SJSA1 (cell line): Measurements from ENCODE around the gene ALKBH7. TPM values are rescaled to one million over a fixed set of nuclear protein-coding genes. Genes with fewer than 3 reads are reported as not detected.
A peak's percentile ranks its signal among the peaks of the same experiment; 100 is the strongest.

Source experiments
- DNase-seq, 2 experiments: peaks; one replicate each; pipeline ENCODE4 v3.0.0-alpha.2; 2015 to 2020; ENCODE audit warnings: low spot score in 2 of 2, low read depth in 1 of 2
- H3K27ac ChIP-seq: fragments of 250-450 bp; sonication (Bioruptor Pico); 2 replicates; pipeline ENCODE4 v1.5.1; 2020; ENCODE audit warnings: mild to moderate bottlenecking, moderate library complexity
- H3K27me3 ChIP-seq: fragments of 250-450 bp; sonication (Bioruptor Pico); replicated peaks from 2 replicates; pipeline ENCODE4 v1.5.1; 2020; ENCODE audit warnings: mild to moderate bottlenecking, moderate library complexity
- H3K36me3 ChIP-seq: fragments of 250-450 bp; sonication (Bioruptor Pico); 2 replicates; pipeline ENCODE4 v1.5.1; 2020; ENCODE audit warnings: mild to moderate bottlenecking
- H3K4me1 ChIP-seq: fragments of 250-450 bp; sonication (Bioruptor Pico); replicated peaks from 2 replicates; pipeline ENCODE4 v1.6.1; 2021; ENCODE audit warnings: mild to moderate bottlenecking
- H3K4me3 ChIP-seq: fragments of 250-450 bp; sonication (Bioruptor Pico); 2 replicates; pipeline ENCODE4 v1.5.1; 2020; ENCODE audit warnings: mild to moderate bottlenecking
- H3K9me3 ChIP-seq: fragments of 250-450 bp; sonication (Bioruptor Pico); replicated peaks from 2 replicates; pipeline ENCODE4 v1.5.1; 2020; ENCODE audit warnings: mild to moderate bottlenecking
- total RNA-seq: library from RNA; depleted of rRNA; stranded (reverse); fragments of >200 nt; shearing (Covaris generic); gene quantifications from 2 replicates; pipeline ENCODE4 v1.2.3, GENCODE V29; 2014; rRNA removed

The ALKBH7 gene
- total RNA-seq, 1 experiment from 2014 or later = 24.0 TPM

- H3K36me3 ChIP-seq = peaks cover 79% of the 10 kb centered on the region
- H3K9me3 ChIP-seq = no peaks in the 10 kb centered on the region
- H3K4me1 ChIP-seq = no peaks in the 10 kb centered on the region
- no peak overlapping the region for H3K27ac ChIP-seq
- H3K4me3 ChIP-seq = no peak overlapping the region
- no peak for DNase-seq
- H3K27me3 ChIP-seq = no peaks in the 10 kb centered on the region
Measured at GRCh38 chr19:6415591-6416190, 43.1 kb downstream of the ALKBH7 start.

- no peaks in the 10 kb centered on the region for H3K9me3 ChIP-seq
- peaks cover 87% of the 10 kb centered on the region for H3K36me3 ChIP-seq
- no peaks in the 10 kb centered on the region for H3K27me3 ChIP-seq
- no peaks in the 10 kb centered on the region for H3K4me1 ChIP-seq
- no peak for DNase-seq
- H3K27ac ChIP-seq = no peak overlapping the region
- H3K4me3 ChIP-seq = no peak overlapping the region
Measured at GRCh38 chr19:6416658-6417405, 44.2 kb downstream of the ALKBH7 start.

DNA sequence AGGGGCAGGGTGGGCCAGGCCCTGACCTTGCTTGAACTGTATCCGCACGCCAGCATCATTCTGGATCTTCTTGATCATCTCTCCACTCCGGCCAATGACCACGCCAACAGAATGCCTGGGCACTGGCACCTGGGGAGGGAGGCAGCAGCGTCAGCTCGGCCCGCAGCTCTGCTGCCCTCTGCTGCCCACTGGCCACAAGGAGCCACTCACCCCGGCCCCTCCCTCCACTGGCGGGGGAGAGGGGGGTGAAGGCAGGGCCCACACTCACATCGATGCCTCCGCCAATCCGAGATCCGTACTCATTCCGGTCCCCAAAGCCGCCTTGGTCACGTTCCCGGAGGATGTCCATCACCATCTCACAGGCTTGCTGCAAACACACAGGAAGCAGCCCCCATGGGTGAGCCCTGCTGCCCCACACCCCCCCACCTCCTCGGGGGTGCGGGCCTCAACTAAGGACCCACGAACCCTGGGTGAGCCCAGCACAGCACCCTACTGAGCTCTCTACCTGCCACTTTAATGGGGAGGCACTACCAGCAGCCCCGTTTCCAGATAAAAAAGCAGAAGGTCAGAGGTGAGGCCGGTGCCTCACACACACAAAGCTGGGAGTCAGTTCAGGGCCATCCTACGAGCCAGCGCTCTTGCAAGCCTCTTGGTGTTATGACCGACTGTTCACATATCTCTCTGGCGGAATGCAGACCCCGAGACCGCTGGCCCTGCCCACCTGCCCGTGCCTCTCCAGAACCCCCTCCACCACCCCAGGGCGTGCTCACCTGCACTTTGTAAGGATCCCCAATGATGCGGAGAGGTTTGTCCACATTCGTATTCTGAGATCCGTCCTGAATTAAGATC is 45.3 kb downstream of the ALKBH7 start:
- DNase-seq = no peak
- H3K36me3 ChIP-seq = peaks cover 89% of the 10 kb centered on the region
- H3K27me3 ChIP-seq = no peaks in the 10 kb centered on the region
- peaks cover 1% of the 10 kb centered on the region for H3K4me1 ChIP-seq
- H3K9me3 ChIP-seq = no peaks in the 10 kb centered on the region
- no peak overlapping the region for H3K27ac ChIP-seq
- H3K4me3 ChIP-seq = no peak overlapping the region

DNA sequence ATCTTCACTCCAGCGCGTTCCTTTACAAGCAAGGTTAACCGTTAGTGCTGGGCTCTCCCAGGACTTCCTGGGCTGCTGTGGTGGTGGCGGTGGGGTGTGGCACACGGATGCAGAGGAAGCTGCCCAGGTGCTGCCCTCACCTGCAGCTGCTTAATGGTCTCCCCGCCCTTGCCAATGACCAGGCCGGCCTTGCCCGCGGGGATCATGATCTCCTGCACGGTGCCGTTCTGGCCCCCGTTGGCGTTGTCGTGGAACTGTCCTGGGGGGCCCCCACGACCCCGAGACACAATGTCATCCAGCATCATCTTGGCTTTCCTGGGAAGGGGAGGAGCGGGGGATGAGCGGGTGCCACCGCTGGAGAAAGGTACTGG is 46.0 kb downstream of the ALKBH7 start:
- DNase-seq = no peak
- Histone ChIP-seq H3K27me3 (no peaks in the 10 kb centered on the region), H3K4me3 (no peak overlapping the region), H3K9me3 (no peaks in the 10 kb centered on the region), H3K27ac (no peak overlapping the region), H3K4me1 (peaks cover 7% of the 10 kb centered on the region), H3K36me3 (peaks cover 94% of the 10 kb centered on the region)

- Histone ChIP-seq H3K4me1 (peaks cover 12% of the 10 kb centered on the region), H3K36me3 (peaks cover 76% of the 10 kb centered on the region), H3K4me3 (no peak overlapping the region), H3K27ac (no peak overlapping the region), H3K27me3 (no peaks in the 10 kb centered on the region), H3K9me3 (no peaks in the 10 kb centered on the region)
- DNase-seq = no peak
Measured at GRCh38 chr19:6421075-6422014, 48.8 kb downstream of the ALKBH7 start.

DNA sequence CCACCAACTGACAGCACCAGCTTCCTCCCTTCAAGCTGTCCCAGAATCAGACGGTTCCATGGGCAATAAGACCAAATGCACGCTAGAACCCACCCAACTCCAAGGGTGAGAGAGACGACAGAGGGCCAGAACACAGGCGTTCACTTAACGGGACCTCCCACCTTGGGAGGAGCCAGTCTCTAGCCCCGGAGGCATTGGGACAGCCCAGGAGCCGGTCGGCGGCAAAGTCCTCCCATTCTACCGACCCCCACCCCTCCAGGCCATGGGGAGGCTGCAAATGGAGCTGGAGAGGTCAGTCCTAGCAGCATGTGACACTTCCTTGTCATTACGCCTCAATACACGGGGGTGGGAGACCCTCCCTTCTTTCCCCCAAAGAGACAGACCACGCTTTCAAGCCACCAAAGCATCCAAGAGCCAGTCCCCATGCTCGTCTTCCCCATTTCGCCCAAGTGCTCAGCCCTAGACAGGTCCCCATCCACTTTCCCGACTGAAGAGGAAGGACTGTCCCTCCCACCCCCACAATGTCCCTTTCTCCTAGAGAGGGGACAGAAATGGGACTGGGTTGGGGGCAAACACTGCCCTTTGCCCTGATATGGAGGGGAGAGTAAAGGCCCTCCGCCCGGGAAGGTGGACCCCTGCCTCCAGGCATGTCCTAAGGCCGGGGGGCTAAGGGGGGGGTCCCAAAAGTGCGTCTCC is 51.1 kb downstream of the ALKBH7 start:
- Histone ChIP-seq H3K27me3 (no peaks in the 10 kb centered on the region), H3K9me3 (no peaks in the 10 kb centered on the region), H3K4me1 (peaks cover 12% of the 10 kb centered on the region), H3K27ac (no peak overlapping the region), H3K4me3 (peak overlapping the region; percentile 77), H3K36me3 (peaks cover 53% of the 10 kb centered on the region)
- peak; percentile 53 to 75 for DNase-seq

- Histone ChIP-seq H3K4me1 (peaks cover 12% of the 10 kb centered on the region), H3K9me3 (no peaks in the 10 kb centered on the region), H3K4me3 (peak within 1 kb of the TSS; percentile 77), H3K27ac (peak within 1 kb of the TSS; percentile 35; the same call in 1 of the 2 replicates), H3K36me3 (peaks cover 46% of the 10 kb centered on the region), H3K27me3 (no peaks in the 10 kb centered on the region)
- DNase-seq = no peak
Measured at GRCh38 chr19:6424195-6424938, 51.8 kb downstream of the ALKBH7 start, which contains the start of gene KHSRP. Gene KHSRP, minus strand, starts transcription at chr19:6424811. Its CDS starts 110 bp downstream, at chr19:6424701.

Other genes with a start within 250 kb of the ALKBH7 start
- gene ACSBG2, start 237.1 kb upstream of the ALKBH7 start, total RNA-seq = not detected in 2 replicates
- gene MLLT1, start 92.8 kb upstream of the ALKBH7 start, total RNA-seq = 9.1 and 13.4 TPM in 2 replicates
- not detected in 2 replicates for gene ACER1, start 39.2 kb upstream of the ALKBH7 start, total RNA-seq
- 106 and 118 TPM in 2 replicates for gene CLPP, start 11.3 kb upstream of the ALKBH7 start, total RNA-seq
- gene PSPN, start 3.1 kb downstream of the ALKBH7 start, total RNA-seq = 1.2 and 1.3 TPM in 2 replicates
- 35.6 and 46.9 TPM in 2 replicates for gene GTF2F1, start 20.4 kb downstream of the ALKBH7 start, total RNA-seq
- gene KHSRP, start 52.0 kb downstream of the ALKBH7 start, total RNA-seq = 66.3 and 129 TPM in 2 replicates
- gene SLC25A41, start 61.0 kb downstream of the ALKBH7 start, total RNA-seq = not detected in 2 replicates
- gene SLC25A23, start 87.0 kb downstream of the ALKBH7 start, total RNA-seq = 3.9 and 5.0 TPM in 2 replicates
- gene CRB3, start 91.5 kb downstream of the ALKBH7 start, total RNA-seq = not detected in 2 replicates
- gene DENND1C, start 109.0 kb downstream of the ALKBH7 start, total RNA-seq = not detected in 2 replicates
- gene TUBB4A, start 129.5 kb downstream of the ALKBH7 start, total RNA-seq = not detected in 2 replicates
- 16.3 and 18.2 TPM in 2 replicates for gene TNFSF9, start 158.2 kb downstream of the ALKBH7 start, total RNA-seq
- gene CD70, start 218.4 kb downstream of the ALKBH7 start, total RNA-seq = 122 and 128 TPM in 2 replicates